RWPE1 (cell line): ENCODE measurements around the gene THSD8.
"Not testable (repeated sequence)": the region's sequence is repeated elsewhere in the genome, so short reads cannot be mapped to it uniquely, and the experiment has no call there.

Source experiments
- CTCF ChIA-PET: fragments of 350-600 bp; sonication (Branson Sonifier 250); formaldehyde crosslinking; extraction: SDS; loops from one replicate; lab custom pipeline; 2021; lab: Yijun Ruan, JAX
- POLR2A ChIA-PET: fragments of 400-600 bp; formaldehyde crosslinking; extraction: SDS; loops from one replicate; lab custom pipeline; 2020; ENCODE audit warnings: antibody characterized with exemption; ENCODE audit not compliant: low non-redundant PET; lab: Yijun Ruan, JAX
- DNase-seq: peaks from one replicate; pipeline ENCODE4 v3.0.0; 2012; ENCODE audit warnings: low spot score
- H3K27ac ChIP-seq: fragments of 450-650 bp; 2 replicates; pipeline ENCODE4 v1.5.1; 2017
- CTCF ChIP-seq: fragments of 450-650 bp; conservative IDR thresholded peaks from 2 replicates; pipeline ENCODE4 v1.5.1; 2017; ENCODE audit warnings: low read depth, mild to moderate bottlenecking

The THSD8 gene

GRCh38 chr19:12840091-12841079 lies 38.5 kb downstream of the THSD8 start:
- ChIA-PET POLR2A (no interaction called here), CTCF (no interaction called here)
- no peak for TF ChIP-seq CTCF
- DNase-seq = peak; percentile 94
- peak overlapping the region; percentile 60 for H3K27ac ChIP-seq

GRCh38 chr19:12841094-12841493 lies 39.2 kb downstream of the THSD8 start:
- peak overlapping the region; percentile 60 for H3K27ac ChIP-seq
- CTCF ChIA-PET = no interaction called here

GRCh38 chr19:12842511-12842910 lies 40.6 kb downstream of the THSD8 start:
- no peak for DNase-seq
- ChIA-PET POLR2A (no interaction called here), CTCF (no interaction called here)
- H3K27ac ChIP-seq = no peak overlapping the region
- TF ChIP-seq CTCF = no peak

More at GRCh38 chr19:12841094-12841493, 39.2 kb downstream of the THSD8 start:
- POLR2A ChIA-PET = no interaction called here
- no peak for TF ChIP-seq CTCF
- DNase-seq = no peak

- H3K27ac ChIP-seq = no peak overlapping the region
- ChIA-PET POLR2A (no interaction called here), CTCF (no interaction called here)
- no peak for DNase-seq
- TF ChIP-seq CTCF = no peak
Measured at GRCh38 chr19:12843328-12843727, 41.5 kb downstream of the THSD8 start.

GRCh38 chr19:12843999-12844732 lies 42.3 kb downstream of the THSD8 start:
- POLR2A ChIA-PET = no interaction called here
- no peak overlapping the region for H3K27ac ChIP-seq
- DNase-seq = no peak
- TF ChIP-seq CTCF = no peak
- CTCF ChIA-PET = interaction anchor here (0.6 to 1.0 kb wide), 3 partner anchors 86 to 1762 kb away, joined by 3 to 4 read pairs (median 3); no protein-coding TSS in a partner anchor

- CTCF ChIA-PET = interaction anchor here (0.6 to 2.9 kb wide), 11 partner anchors 11 to 130 kb away, joined by 3 to 25 read pairs (median 5); no protein-coding TSS in a partner anchor
- H3K27ac ChIP-seq, POLR2A ChIA-PET, DNase-seq: not testable (repeated sequence)
Measured at GRCh38 chr19:12846613-12847012, 44.7 kb downstream of the THSD8 start.
